Endothelial cell of umbilical vein (primary cell): ENCODE results near the gene SLC49A3. TPM values are rescaled to one million over a fixed set of nuclear protein-coding genes. Genes with fewer than 3 reads are reported as not detected.

Source experiments
- BruUV-seq: library from RNA; stranded (reverse); fragments of 400-500 nt; replicated peaks from 2 replicates; lab custom pipeline; 2021; lab: Mats Ljungman, UMichigan
- CTCF ChIA-PET: fragments of 300-600, 350-600 bp; sonication (Branson Sonifier 250); formaldehyde crosslinking; loops from one replicate; lab custom pipeline; 2021; ENCODE audit warnings: antibody characterized with exemption, inconsistent platforms; lab: Charles Lee
- POLR2A ChIA-PET: fragments of 300-600, 350-600 bp; sonication (Branson Sonifier 250); formaldehyde crosslinking; loops from one replicate; lab custom pipeline; 2021; ENCODE audit warnings: antibody characterized with exemption, inconsistent platforms; lab: Charles Lee
- DNase-seq: peaks from one replicate; pipeline ENCODE4 v3.0.0-alpha.2; 2011; ENCODE audit warnings: low read depth, low spot score
- FAIRE-seq: peaks from 2 replicates; lab custom pipeline; 2011; peaks lifted over from hg19 to GRCh38; lab: Jason Lieb, UNC
- H2AFZ ChIP-seq: 2 replicates; pipeline ENCODE4 v1.6.0; 2012; ENCODE audit warnings: low read depth, low read length, control low read depth, inconsistent platforms
- H3K27ac ChIP-seq: 2 replicates; pipeline ENCODE4 v1.5.1; 2011; ENCODE audit warnings: low read depth, mild to moderate bottlenecking, control low read depth, low read length, moderate library complexity; ENCODE audit not compliant: insufficient read depth
- H3K27me3 ChIP-seq, 2 experiments: 2 replicates each; pipeline versions ENCODE4 v1.6.0 to v1.6.1; 2011; ENCODE audit warnings: low read length in 2 of 2, mixed read lengths in 1 of 2; ENCODE audit not compliant: control insufficient read depth in 2 of 2, insufficient read depth in 2 of 2
- H3K36me3 ChIP-seq, 2 experiments: 2 replicates in 1 of 2; 3 replicates in 1 of 2; pipeline ENCODE4 v1.5.1; 2011; ENCODE audit warnings: low read length in 2 of 2, mild to moderate bottlenecking in 1 of 2, moderate library complexity in 1 of 2; ENCODE audit not compliant: control insufficient read depth in 2 of 2, insufficient read depth in 2 of 2; ENCODE audit errors: extremely low read depth in 1 of 2
- H3K4me1 ChIP-seq: 3 replicates; pipeline ENCODE4 v1.5.1; 2011; ENCODE audit warnings: mild to moderate bottlenecking, low read length; ENCODE audit not compliant: control insufficient read depth, insufficient read depth; ENCODE audit errors: extremely low read depth
- H3K4me2 ChIP-seq: 2 replicates; pipeline ENCODE4 v1.6.1; 2011; ENCODE audit warnings: low read length, control low read depth, mixed read lengths; ENCODE audit not compliant: insufficient read depth
- H3K4me3 ChIP-seq, 3 experiments: fragments of 200-600 bp in 1 of 3; sonication (generic), shearing (Covaris generic) in 1 of 3; replicated peaks in 1 of 3; 2 replicates each; pipeline ENCODE4 v1.5.1; 2011 to 2016; ENCODE audit warnings: control low read depth in 3 of 3, low read length in 3 of 3, mild to moderate bottlenecking in 2 of 3, inconsistent platforms in 1 of 3, low read depth in 1 of 3, moderate library complexity in 1 of 3; ENCODE audit not compliant: insufficient read depth in 1 of 3
- H3K79me2 ChIP-seq: 2 replicates; pipeline ENCODE4 v1.6.0; 2012; ENCODE audit warnings: low read length, inconsistent platforms; ENCODE audit not compliant: control insufficient read depth, insufficient read depth
- H3K9ac ChIP-seq: replicated peaks from 2 replicates; pipeline ENCODE3; 2011; ENCODE audit warnings: low read length, control low read depth; ENCODE audit not compliant: insufficient read depth; ENCODE audit errors: extremely low read depth
- H3K9me1 ChIP-seq: replicated peaks from 3 replicates; pipeline ENCODE4 v1.6.0; 2011; ENCODE audit warnings: mild to moderate bottlenecking, low read length; ENCODE audit not compliant: control insufficient read depth, insufficient read depth; ENCODE audit errors: extremely low read depth
- H3K9me3 ChIP-seq: replicated peaks from 2 replicates; pipeline ENCODE4 v1.5.1; 2012; ENCODE audit warnings: low read length, inconsistent platforms; ENCODE audit not compliant: control insufficient read depth, insufficient read depth
- H4K20me1 ChIP-seq: replicated peaks from 2 replicates; pipeline ENCODE3; 2011; ENCODE audit warnings: mild to moderate bottlenecking, low read length; ENCODE audit not compliant: control insufficient read depth, insufficient read depth; ENCODE audit errors: extremely low read depth
- CTCF ChIP-seq, 2 donors: IDR thresholded peaks; 1 replicate in 1 of 2; 2 replicates in 1 of 2; pipeline ENCODE4 v1.5.1; 2011; ENCODE audit warnings: low read length in 2 of 2, mild to moderate bottlenecking in 2 of 2, moderate library complexity in 2 of 2, control low read depth in 1 of 2, inconsistent platforms in 1 of 2, low read depth in 1 of 2; ENCODE audit not compliant: insufficient read depth in 1 of 2; ENCODE audit errors: extremely low read depth in 1 of 2
- EZH2 ChIP-seq: IDR thresholded peaks from 2 replicates; pipeline ENCODE4 v1.6.1; 2012; ENCODE audit warnings: borderline replicate concordance, low read depth, mild to moderate bottlenecking, moderate library complexity, low read length, inconsistent platforms; ENCODE audit not compliant: severe bottlenecking
- FOS ChIP-seq: IDR thresholded peaks from 2 replicates; pipeline ENCODE4 v1.6.1; 2011; ENCODE audit warnings: mild to moderate bottlenecking, low read length, moderate library complexity, borderline replicate concordance; ENCODE audit not compliant: insufficient read depth
- GATA2 ChIP-seq: IDR thresholded peaks from 2 replicates; pipeline ENCODE4 v1.7.0; 2011; ENCODE audit warnings: low read depth, mild to moderate bottlenecking, moderate library complexity, mixed read lengths, low read length; ENCODE audit not compliant: insufficient read length, insufficient read depth
- JUN ChIP-seq: IDR thresholded peaks from 2 replicates; pipeline ENCODE4 v1.6.1; 2011; ENCODE audit warnings: borderline replicate concordance, low read depth; ENCODE audit not compliant: insufficient read length, insufficient read depth
- MAX ChIP-seq: IDR thresholded peaks from 2 replicates; pipeline ENCODE4 v1.6.1; 2011; ENCODE audit not compliant: insufficient read depth, insufficient read length
- MYC ChIP-seq: IDR thresholded peaks from one replicate; pipeline ENCODE4 v1.6.1; 2011; ENCODE audit warnings: mild to moderate bottlenecking, low read depth, low read length
- POLR2A ChIP-seq: IDR thresholded peaks from 2 replicates; pipeline ENCODE4 v1.6.1; 2012; ENCODE audit warnings: low read depth, mild to moderate bottlenecking, control low read depth, low read length
- POLR2AphosphoS5 ChIP-seq: IDR thresholded peaks from 2 replicates; pipeline ENCODE4 v1.6.1; 2012; ENCODE audit warnings: low read depth, mild to moderate bottlenecking, control low read depth, low read length, moderate library complexity; ENCODE audit not compliant: insufficient read depth
- dilution Hi-C: fragments of 300-500 bp; cut with MboI; formaldehyde crosslinking; loops from one replicate; pipeline ENCODE4 v1.15.0; 2019; ENCODE audit warnings: low sequenced_read_pairs; ENCODE audit not compliant: extremely low pct_ligation_motif_present
- intact Hi-C: fragments of 100-400 bp; cut with micrococcal nuclease; formaldehyde crosslinking; loops from one replicate; pipeline ENCODE4 v1.10.0; 2022
- polyA plus RNA-seq, 4 experiments: library from polyadenylated mRNA; depleted of rRNA in 3 of 4; stranded (reverse) in 3 of 4; unstranded in 1 of 4; fragments of >200 nt; gene quantifications; 2 replicates each; pipeline versions ENCODE4 v1.2.1 to v1.2.3, GENCODE V29; 2011 to 2012; ENCODE audit warnings: missing spikeins in 1 of 4
- total RNA-seq: library from RNA; stranded (reverse); gene quantifications from 2 replicates; pipeline ENCODE4 v1.2.3, GENCODE V29; 2021

The SLC49A3 gene
- total and polyA plus RNA-seq, 2 donors (not counting 3 experiments of a cell fraction or from before 2014, with no cell fraction given) = 4.2 to 11.5 TPM

- Histone ChIP-seq H2AFZ (no peak overlapping the region), H3K36me3 (no peaks in the 10 kb centered on the region), H4K20me1 (no peaks in the 10 kb centered on the region), H3K79me2 (no peaks in the 10 kb centered on the region), H3K4me1 (no peaks in the 10 kb centered on the region), H3K9ac (no peak overlapping the region), H3K27ac (no peak overlapping the region), H3K9me1 (no peaks in the 10 kb centered on the region), H3K4me3 (no peak overlapping the region), H3K9me3 (no peaks in the 10 kb centered on the region), H3K27me3 (peaks cover 0 to 5% of the 10 kb centered on the region in 2 experiments), H3K4me2 (no peak overlapping the region)
- dilution Hi-C loops = no loop called here
- FAIRE-seq = no peak
- TF ChIP-seq MAX (no peak), FOS (no peak), POLR2A (no peak), EZH2 (no peak), MYC (no peak), CTCF (IDR thresholded peaks at IDR 0.05; ENCODE audit: extremely low read depth in 1 of 2, insufficient read depth in 1 of 2, low read depth in 1 of 2, low read length in 2 of 2) (no peak), JUN (no peak), GATA2 (no peak), POLR2AphosphoS5 (no peak)
- BruUV-seq = no TSS peak
- DNase-seq = no peak
- ChIA-PET POLR2A (no interaction called here), CTCF (no interaction called here)
- intact Hi-C loops = no loop called here
Measured at GRCh38 chr4:661231-661630, 27.7 kb downstream of the SLC49A3 start.
